Astrocyte (in vitro differentiated cells and primary cell): ENCODE results near the gene PLEK2.

ENCODE experiments used
- CTCF ChIP-seq: IDR thresholded peaks from 2 replicates; pipeline ENCODE4 v1.5.1; 2011; ENCODE audit warnings: low read depth, mild to moderate bottlenecking, inconsistent platforms, low read length, moderate library complexity; ENCODE audit not compliant: insufficient read depth
- EZH2 ChIP-seq: IDR thresholded peaks from 2 replicates; pipeline ENCODE4 v1.6.1; 2012; ENCODE audit warnings: mild to moderate bottlenecking, low read length, inconsistent platforms; ENCODE audit not compliant: insufficient read depth

- TF ChIP-seq EZH2 (no peak), CTCF (no peak)
Measured at GRCh38 chr14:67392123-67392522, 19.8 kb downstream of the PLEK2 start.
